HEK293T (cell line): Measurements from ENCODE around the gene HUS1.
"Not testable (repeated sequence)": the region's sequence is repeated elsewhere in the genome, so short reads cannot be mapped to it uniquely, and the experiment has no call there.

Source experiments
- BHLHE40 ChIP-seq: fragments of 450-650 bp; IDR thresholded peaks from 2 replicates; pipeline ENCODE4 v1.6.1; 2016; ENCODE audit warnings: mild to moderate bottlenecking, moderate library complexity, borderline replicate concordance
- FOXA1 ChIP-seq: fragments of 450-650 bp; IDR thresholded peaks from 2 replicates; pipeline ENCODE4 v1.6.1; 2016; ENCODE audit warnings: mild to moderate bottlenecking
- FOXK2 ChIP-seq: fragments of 450-650 bp; IDR thresholded peaks from 2 replicates; pipeline ENCODE4 v1.6.1; 2016; ENCODE audit warnings: mild to moderate bottlenecking
- HDGF ChIP-seq: fragments of 450-650 bp; IDR thresholded peaks from 2 replicates; pipeline ENCODE4 v1.6.1; 2017; ENCODE audit warnings: antibody characterized with exemption, borderline replicate concordance
- LEF1 ChIP-seq: fragments of 450-650 bp; IDR thresholded peaks from 2 replicates; pipeline ENCODE4 v1.6.1; 2017; ENCODE audit warnings: mild to moderate bottlenecking, borderline replicate concordance
- PKNOX1 ChIP-seq: fragments of 450-650 bp; IDR thresholded peaks from 2 replicates; pipeline ENCODE4 v1.6.1; 2016
- SUZ12 ChIP-seq: fragments of 450-650 bp; IDR thresholded peaks from 2 replicates; pipeline ENCODE4 v1.6.1; 2016; ENCODE audit warnings: mild to moderate bottlenecking
- TARDBP ChIP-seq: fragments of 450-650 bp; IDR thresholded peaks from 2 replicates; pipeline ENCODE4 v1.6.1; 2016
- ZNF384 ChIP-seq: fragments of 450-650 bp; IDR thresholded peaks from 2 replicates; pipeline ENCODE4 v1.6.1; 2016

GRCh38 chr7:47916514-47916913 lies 62.9 kb downstream of the HUS1 start:
- TF ChIP-seq BHLHE40, ZNF384, PKNOX1, LEF1, FOXK2, TARDBP, SUZ12, HDGF, FOXA1: not testable (repeated sequence)
